A549 (cell line): ENCODE measurements around the gene AUTS2. TPM values are rescaled to one million over a fixed set of nuclear protein-coding genes. Genes with fewer than 3 reads are reported as not detected.

Source experiments
- ATAC-seq, 2 experiments: fragments of 200-7000 bp in 1 of 2; fragments of >200 bp in 1 of 2; cut with Nextera tagmentation in 1 of 2; cut with Tn5 transposase in 1 of 2; 3 replicates each; pipeline versions ENCODE4 v1.8.0 to v1.9.1; 2018 to 2020; ENCODE audit warnings: mild to moderate bottlenecking in 1 of 2, moderate library complexity in 1 of 2
- CTCF ChIA-PET: fragments of 300-600 bp; sonication (Branson Sonifier 250); formaldehyde crosslinking; extraction: SDS; loops from one replicate; lab custom pipeline; 2021; ENCODE audit warnings: antibody characterized with exemption, inconsistent platforms; lab: Yijun Ruan, JAX
- POLR2A ChIA-PET: fragments of 350-600 bp; formaldehyde crosslinking; extraction: SDS; loops from one replicate; lab custom pipeline; 2021; ENCODE audit warnings: antibody characterized with exemption, inconsistent platforms; lab: Yijun Ruan, JAX
- DNase-seq, 2 experiments: peaks; one replicate each; pipeline versions ENCODE4 v3.0.0 to v3.0.0-alpha.2; 2011 to 2016; ENCODE audit warnings: low read depth in 1 of 2, low spot score in 1 of 2
- FAIRE-seq: peaks from 2 replicates; lab custom pipeline; 2011; peaks lifted over from hg19 to GRCh38; lab: Jason Lieb, UNC
- H3K27ac ChIP-seq, 2 experiments: fragments of >200 bp; sonication (Bioruptor Twin); formaldehyde crosslinking; 3 replicates each; pipeline ENCODE4 v1.5.1; 2016 to 2017
- H3K4me1 ChIP-seq: fragments of >200 bp; sonication (Bioruptor Twin); formaldehyde crosslinking; 3 replicates; pipeline ENCODE4 v1.6.1; 2016
- H3K4me2 ChIP-seq: fragments of >200 bp; sonication (Bioruptor Twin); formaldehyde crosslinking; 3 replicates; pipeline ENCODE4 v1.6.1; 2016
- H3K4me3 ChIP-seq: fragments of >200 bp; sonication (Bioruptor Twin); formaldehyde crosslinking; 3 replicates; pipeline ENCODE4 v1.5.1; 2016
- H3K9me3 ChIP-seq: fragments of >200 bp; sonication (Bioruptor Twin); formaldehyde crosslinking; 3 replicates; pipeline ENCODE4 v1.6.1; 2016
- CBX2 ChIP-seq: fragments of 200-600 bp; sonication (generic); IDR thresholded peaks from 2 replicates; pipeline ENCODE4 v1.6.1; 2016; ENCODE audit warnings: low read depth, mild to moderate bottlenecking, borderline replicate concordance
- EHF ChIP-seq: fragments of 250-450 bp; sonication (Bioruptor Pico); IDR thresholded peaks from 2 replicates; pipeline ENCODE4 v1.5.0; 2020; ENCODE audit warnings: mild to moderate bottlenecking
- EP300 ChIP-seq, 2 experiments: fragments of >200 bp; sonication (Bioruptor Twin); formaldehyde crosslinking; IDR thresholded peaks; 2 replicates in 1 of 2; 3 replicates in 1 of 2; pipeline ENCODE4 v1.6.1; 2016 to 2017
- FOSB ChIP-seq: fragments of 250-450 bp; sonication (Bioruptor Pico); IDR thresholded peaks from 2 replicates; pipeline ENCODE4 v1.5.0; 2020; ENCODE audit warnings: mild to moderate bottlenecking, moderate library complexity
- FOSL2 ChIP-seq, 2 experiments: fragments of 450-650 bp in 1 of 2; fragments of >200 bp in 1 of 2; sonication (Bioruptor Twin) in 1 of 2; formaldehyde crosslinking; IDR thresholded peaks; 2 replicates each; pipeline versions ENCODE4 v1.5.0 to v1.6.1; 2016 to 2020; ENCODE audit warnings: mild to moderate bottlenecking in 1 of 2, moderate library complexity in 1 of 2
- HMGXB4 ChIP-seq: fragments of 250-450 bp; sonication (Bioruptor Pico); IDR thresholded peaks from 2 replicates; pipeline ENCODE4 v1.5.0; 2021; ENCODE audit warnings: mild to moderate bottlenecking, moderate library complexity, borderline replicate concordance
- HOXA7 ChIP-seq: fragments of 250-450 bp; sonication (Bioruptor Pico); IDR thresholded peaks from 2 replicates; pipeline ENCODE4 v1.5.0; 2020; ENCODE audit warnings: mild to moderate bottlenecking, moderate library complexity
- KDM1A ChIP-seq: fragments of 200-600 bp; sonication (generic); IDR thresholded peaks from 2 replicates; pipeline ENCODE4 v1.6.1; 2016; ENCODE audit warnings: low read depth, mild to moderate bottlenecking
- KDM5A ChIP-seq: fragments of 200-600 bp; sonication (generic); IDR thresholded peaks from 2 replicates; pipeline ENCODE4 v1.6.1; 2016; ENCODE audit warnings: antibody characterized with exemption, mild to moderate bottlenecking
- MAX ChIP-seq: IDR thresholded peaks from 2 replicates; pipeline ENCODE4 v1.6.1; 2012
- MAZ ChIP-seq: fragments of 150-350 bp; IDR thresholded peaks from 2 replicates; pipeline ENCODE4 v1.6.1; 2014; ENCODE audit warnings: antibody characterized with exemption, low read depth, low read length, borderline replicate concordance
- MYC ChIP-seq: IDR thresholded peaks from 2 replicates; pipeline ENCODE4 v1.6.1; 2012; ENCODE audit warnings: mild to moderate bottlenecking, inconsistent platforms, low read length, improper control_type of control experiment, borderline replicate concordance
- PBX3 ChIP-seq: IDR thresholded peaks from 2 replicates; pipeline ENCODE4 v1.6.1; 2012
- RAD21 ChIP-seq, 2 experiments: fragments of >200 bp in 1 of 2; sonication (Bioruptor Twin) in 1 of 2; formaldehyde crosslinking in 1 of 2; IDR thresholded peaks in 1 of 2; conservative IDR thresholded peaks in 1 of 2; 2 replicates in 1 of 2; 3 replicates in 1 of 2; pipeline ENCODE4 v1.6.1; 2012 to 2018; ENCODE audit warnings: inconsistent platforms in 1 of 2
- RARB ChIP-seq: fragments of 250-450 bp; sonication (Bioruptor Pico); IDR thresholded peaks from 2 replicates; pipeline ENCODE4 v1.8.0; 2021; ENCODE audit warnings: mild to moderate bottlenecking, moderate library complexity
- REST ChIP-seq: fragments of 200-600 bp; sonication (generic); IDR thresholded peaks from 2 replicates; pipeline ENCODE4 v1.6.1; 2016; ENCODE audit warnings: antibody characterized with exemption, mild to moderate bottlenecking, moderate library complexity
- RFX5 ChIP-seq: fragments of 450-650 bp; IDR thresholded peaks from 2 replicates; pipeline ENCODE4 v1.7.1; 2014; ENCODE audit warnings: antibody characterized with exemption, mild to moderate bottlenecking, moderate library complexity
- RNF2 ChIP-seq: fragments of 200-600 bp; sonication (generic); IDR thresholded peaks from 2 replicates; pipeline ENCODE4 v1.6.1; 2016; ENCODE audit warnings: low read depth, mild to moderate bottlenecking, antibody characterized with exemption, moderate library complexity, borderline replicate concordance
- SREBF2 ChIP-seq: fragments of 450-650 bp; IDR thresholded peaks from 2 replicates; pipeline ENCODE4 v1.6.1; 2014; ENCODE audit warnings: mild to moderate bottlenecking, moderate library complexity
- TFCP2L1 ChIP-seq: fragments of 250-450 bp; sonication (Bioruptor Pico); IDR thresholded peaks from 2 replicates; pipeline ENCODE4 v1.5.0; 2021; ENCODE audit warnings: mild to moderate bottlenecking
- TP53 ChIP-seq: fragments of 250-450 bp; sonication (Bioruptor Pico); IDR thresholded peaks from 2 replicates; pipeline ENCODE4 v1.5.0; 2021; ENCODE audit warnings: mild to moderate bottlenecking, moderate library complexity
- ZC3H11A ChIP-seq: fragments of 450-650 bp; IDR thresholded peaks from 2 replicates; pipeline ENCODE4 v1.6.1; 2014; ENCODE audit warnings: antibody characterized with exemption, mild to moderate bottlenecking
- ZSCAN20 ChIP-seq: fragments of 250-450 bp; sonication (Bioruptor Pico); IDR thresholded peaks from 2 replicates; pipeline ENCODE4 v1.8.0; 2022; ENCODE audit warnings: mild to moderate bottlenecking, moderate library complexity
- WGBS: methylation state at CpG from one replicate; pipeline ENCODE4 v1.1.6; 2017; ENCODE audit errors: missing lambda C conversion rate; 5-methylcytosine and 5-hydroxymethylcytosine counted together
- polyA plus RNA-seq, 4 experiments: library from polyadenylated mRNA; depleted of rRNA in 3 of 4; stranded (reverse); fragments of >200 nt; fragmentation: RNase III in 1 of 4; extraction: RNeasy Plus Mini Kit Qiagen cat#74134 plus additional on column Dnase treatment in 1 of 4; gene quantifications; 2 replicates in 3 of 4; 3 replicates in 1 of 4; pipeline ENCODE4 v1.2.3, GENCODE V29; 2011 to 2017

Gene AUTS2
- polyA plus RNA-seq, 2 of the 4 experiments (the other 2 are of a cell fraction) = 1.6 to 3.6 TPM

GRCh38 chr7:70435634-70436033 is 837.4 kb downstream of the AUTS2 start:
- WGBS = 3% methylated on average over 1 of the region's 1 CpG
- FAIRE-seq = no peak
- ChIA-PET CTCF (no interaction called here), POLR2A (no interaction called here)
- ATAC-seq = no peak
- H3K27ac ChIP-seq = no peak overlapping the region
- DNase-seq = no peak
- no peak overlapping the region for H3K4me3 ChIP-seq
- no peaks in the 10 kb centered on the region for H3K9me3 ChIP-seq
- TF ChIP-seq KDM5A (no peak), ZC3H11A (no peak), REST (no peak), TFCP2L1 (no peak), EP300 (IDR thresholded peaks at IDR 0.05) (no peak), HOXA7 (CRISPR knock-in tag) (no peak), FOSL2 (IDR thresholded peaks at IDR 0.05) (no peak), FOSL2 (CRISPR knock-in tag; IDR thresholded peaks at IDR 0.05) (no peak; the same call in 1 of the 2 replicates), SREBF2 (no peak), TP53 (CRISPR knock-in tag) (no peak), RFX5 (no peak), HMGXB4 (CRISPR knock-in tag) (no peak), KDM1A (no peak), MAZ (no peak), CBX2 (no peak), MYC (no peak), ZSCAN20 (no peak), RNF2 (no peak)
- no peak overlapping the region for H3K4me2 ChIP-seq
- H3K4me1 ChIP-seq = no peaks in the 10 kb centered on the region

- Histone ChIP-seq H3K4me3 (no peak overlapping the region), H3K4me2 (no peak overlapping the region), H3K27ac (no peak overlapping the region), H3K9me3 (no peaks in the 10 kb centered on the region), H3K4me1 (no peaks in the 10 kb centered on the region)
- TF ChIP-seq MAX = no peak
- TF ChIP-seq EHF (CRISPR knock-in tag) = no peak
- TF ChIP-seq PBX3 = no peak
- no peak for TF ChIP-seq RARB (CRISPR knock-in tag)
- no peak for TF ChIP-seq FOSB (CRISPR knock-in tag)
- no peak for TF ChIP-seq RAD21 (conservative IDR thresholded peaks at IDR 0.05 in 1 of 2, IDR thresholded peaks at IDR 0.05 in 1 of 2)
- ChIA-PET CTCF (no interaction called here), POLR2A (no interaction called here)
- ATAC-seq (no peak), DNase-seq (no peak), FAIRE-seq (no peak)
- 37% methylated on average over 5 of the region's 5 CpGs for WGBS
Measured at GRCh38 chr7:70436790-70437350, 838.6 kb downstream of the AUTS2 start.
